ENCODE results near the gene INSYN1. TPM values are rescaled to one million over a fixed set of nuclear protein-coding genes. Genes with fewer than 3 reads are reported as not detected.

Gene INSYN1
- total RNA-seq, 2 donors from 2014 or later = not detected

GRCh38 chr15:73750951-73751350 is 2.2 kb downstream of the INSYN1 start:
- DNase-seq (no peak), ATAC-seq (no peak)
- peaks cover 14% of the 10 kb centered on the region for H3K36me3 Mint-ChIP-seq (ENCODE audit: low read depth)
- no peaks in the 10 kb centered on the region for H3K9me3 ChIP-seq (ENCODE audit: control insufficient read depth, low read length, poor library complexity, severe bottlenecking)
- peaks cover 12% of the 10 kb centered on the region for H3K4me1 Mint-ChIP-seq
- H3K4me3 Mint-ChIP-seq = no peak overlapping the region
- H3K27me3 Mint-ChIP-seq = peaks cover 65% of the 10 kb centered on the region
- H3K27ac Mint-ChIP-seq = no peak overlapping the region

- H3K36me3 Mint-ChIP-seq (ENCODE audit: low read depth) = peaks cover 12% of the 10 kb centered on the region
- H3K27me3 Mint-ChIP-seq = peaks cover 65% of the 10 kb centered on the region
- H3K4me3 Mint-ChIP-seq = no peak overlapping the region
- ATAC-seq (no peak), DNase-seq (no peak)
- peaks cover 12% of the 10 kb centered on the region for H3K4me1 Mint-ChIP-seq
- H3K9me3 ChIP-seq (ENCODE audit: control insufficient read depth, low read length, poor library complexity, severe bottlenecking) = no peaks in the 10 kb centered on the region
- H3K27ac Mint-ChIP-seq = no peak overlapping the region
These were observed 2.7 kb downstream of the INSYN1 start for GRCh38 chr15:73750438-73750837.

GRCh38 chr15:73749971-73750370 is 3.2 kb downstream of the INSYN1 start:
- no peak for ATAC-seq
- Mint-ChIP-seq H3K4me1 (peaks cover 15% of the 10 kb centered on the region), H3K36me3 (ENCODE audit: low read depth) (peaks cover 15% of the 10 kb centered on the region), H3K27me3 (peaks cover 68% of the 10 kb centered on the region), H3K4me3 (no peak overlapping the region), H3K27ac (no peak overlapping the region)
- no peaks in the 10 kb centered on the region for H3K9me3 ChIP-seq (ENCODE audit: control insufficient read depth, low read length, poor library complexity, severe bottlenecking)
- DNase-seq = no peak

GRCh38 chr15:73749533-73749932 is 3.6 kb downstream of the INSYN1 start:
- DNase-seq (no peak), ATAC-seq (no peak)
- Mint-ChIP-seq H3K36me3 (ENCODE audit: low read depth) (peaks cover 14% of the 10 kb centered on the region), H3K4me1 (peaks cover 15% of the 10 kb centered on the region), H3K27ac (no peak overlapping the region), H3K27me3 (peaks cover 66% of the 10 kb centered on the region), H3K4me3 (no peak overlapping the region)
- no peaks in the 10 kb centered on the region for H3K9me3 ChIP-seq (ENCODE audit: control insufficient read depth, low read length, poor library complexity, severe bottlenecking)

GRCh38 chr15:73748730-73749129 is 4.4 kb downstream of the INSYN1 start:
- H3K9me3 ChIP-seq (ENCODE audit: control insufficient read depth, low read length, poor library complexity, severe bottlenecking) = no peaks in the 10 kb centered on the region
- DNase-seq = no peak
- ATAC-seq = no peak
- Mint-ChIP-seq H3K27me3 (peaks cover 58% of the 10 kb centered on the region), H3K36me3 (ENCODE audit: low read depth) (peaks cover 6% of the 10 kb centered on the region), H3K4me1 (peaks cover 10% of the 10 kb centered on the region), H3K4me3 (no peak overlapping the region), H3K27ac (no peak overlapping the region)

- Mint-ChIP-seq H3K27me3 (peaks cover 54% of the 10 kb centered on the region), H3K36me3 (ENCODE audit: low read depth) (peaks cover 3% of the 10 kb centered on the region), H3K27ac (no peak overlapping the region), H3K4me1 (peaks cover 7% of the 10 kb centered on the region), H3K4me3 (no peak overlapping the region)
- DNase-seq (no peak), ATAC-seq (no peak)
- H3K9me3 ChIP-seq (ENCODE audit: control insufficient read depth, low read length, poor library complexity, severe bottlenecking) = no peaks in the 10 kb centered on the region
These were observed 5.1 kb downstream of the INSYN1 start for GRCh38 chr15:73747847-73748590.

GRCh38 chr15:73746883-73747282 is 6.3 kb downstream of the INSYN1 start:
- ATAC-seq (no peak), DNase-seq (no peak)
- no peak overlapping the region for H3K4me3 Mint-ChIP-seq
- peaks cover 7% of the 10 kb centered on the region for H3K4me1 Mint-ChIP-seq
- H3K27me3 Mint-ChIP-seq = peaks cover 54% of the 10 kb centered on the region
- no peaks in the 10 kb centered on the region for H3K9me3 ChIP-seq (ENCODE audit: control insufficient read depth, low read length, poor library complexity, severe bottlenecking)
- H3K36me3 Mint-ChIP-seq (ENCODE audit: low read depth) = peaks cover 3% of the 10 kb centered on the region
- no peak overlapping the region for H3K27ac Mint-ChIP-seq

GRCh38 chr15:73746261-73746660 is 6.9 kb downstream of the INSYN1 start:
- H3K27ac Mint-ChIP-seq = no peak overlapping the region

GRCh38 chr15:73745073-73745472 is 8.1 kb downstream of the INSYN1 start:
- ATAC-seq = no peak
- H3K4me3 Mint-ChIP-seq = no peak overlapping the region
- peaks cover 59% of the 10 kb centered on the region for H3K27me3 Mint-ChIP-seq

More at GRCh38 chr15:73746261-73746660, 6.9 kb downstream of the INSYN1 start:
- ATAC-seq (no peak), DNase-seq (no peak)
- peaks cover 3% of the 10 kb centered on the region for H3K36me3 Mint-ChIP-seq (ENCODE audit: low read depth)
- no peaks in the 10 kb centered on the region for H3K9me3 ChIP-seq (ENCODE audit: control insufficient read depth, low read length, poor library complexity, severe bottlenecking)
- H3K27me3 Mint-ChIP-seq = peaks cover 60% of the 10 kb centered on the region
- peaks cover 7% of the 10 kb centered on the region for H3K4me1 Mint-ChIP-seq
- H3K4me3 Mint-ChIP-seq = no peak overlapping the region

GRCh38 chr15:73744293-73744692 is 8.9 kb downstream of the INSYN1 start:
- peaks cover 53% of the 10 kb centered on the region for H3K27me3 Mint-ChIP-seq
- no peak overlapping the region for H3K4me3 Mint-ChIP-seq
- DNase-seq (no peak), ATAC-seq (no peak)
- no peak overlapping the region for H3K27ac Mint-ChIP-seq
- H3K9me3 ChIP-seq (ENCODE audit: control insufficient read depth, low read length, poor library complexity, severe bottlenecking) = no peaks in the 10 kb centered on the region
- peaks cover 8% of the 10 kb centered on the region for H3K4me1 Mint-ChIP-seq
- H3K36me3 Mint-ChIP-seq (ENCODE audit: low read depth) = peaks cover 3% of the 10 kb centered on the region

More at GRCh38 chr15:73745073-73745472, 8.1 kb downstream of the INSYN1 start:
- peaks cover 8% of the 10 kb centered on the region for H3K4me1 Mint-ChIP-seq
- no peak overlapping the region for H3K27ac Mint-ChIP-seq
- DNase-seq = no peak
- H3K9me3 ChIP-seq (ENCODE audit: control insufficient read depth, low read length, poor library complexity, severe bottlenecking) = no peaks in the 10 kb centered on the region
- peaks cover 3% of the 10 kb centered on the region for H3K36me3 Mint-ChIP-seq (ENCODE audit: low read depth)

GRCh38 chr15:73741321-73741836 is 11.8 kb downstream of the INSYN1 start:
- peaks cover 8% of the 10 kb centered on the region for H3K4me1 Mint-ChIP-seq
- H3K4me3 Mint-ChIP-seq = no peak overlapping the region
- no peak overlapping the region for H3K27ac Mint-ChIP-seq
- no peak for ATAC-seq
- DNase-seq = no peak
- peaks cover 40% of the 10 kb centered on the region for H3K27me3 Mint-ChIP-seq
- H3K9me3 ChIP-seq (ENCODE audit: control insufficient read depth, low read length, poor library complexity, severe bottlenecking) = no peaks in the 10 kb centered on the region
- H3K36me3 Mint-ChIP-seq (ENCODE audit: low read depth) = peaks cover 3% of the 10 kb centered on the region

- ATAC-seq = no peak
- Mint-ChIP-seq H3K4me3 (no peak overlapping the region), H3K27ac (no peak overlapping the region), H3K27me3 (peaks cover 40% of the 10 kb centered on the region), H3K4me1 (peaks cover 6% of the 10 kb centered on the region), H3K36me3 (ENCODE audit: low read depth) (peaks cover 3% of the 10 kb centered on the region)
- H3K9me3 ChIP-seq (ENCODE audit: control insufficient read depth, low read length, poor library complexity, severe bottlenecking) = no peaks in the 10 kb centered on the region
- DNase-seq = no peak
These were observed 12.8 kb downstream of the INSYN1 start for GRCh38 chr15:73740152-73741048.

GRCh38 chr15:73737535-73737934 is 15.6 kb downstream of the INSYN1 start:
- ATAC-seq = no peak
- H3K4me3 Mint-ChIP-seq = no peak overlapping the region
- no peak for DNase-seq
- H3K4me1 Mint-ChIP-seq = peaks cover 3% of the 10 kb centered on the region
- no peaks in the 10 kb centered on the region for H3K9me3 ChIP-seq (ENCODE audit: control insufficient read depth, low read length, poor library complexity, severe bottlenecking)
- H3K36me3 Mint-ChIP-seq (ENCODE audit: low read depth) = no peaks in the 10 kb centered on the region
- H3K27ac Mint-ChIP-seq = no peak overlapping the region
- H3K27me3 Mint-ChIP-seq = peaks cover 43% of the 10 kb centered on the region

All from T-helper 17 cell (primary cell).